Hindlimb muscle (tissue), 1 donor: ENCODE results near the gene ATL2. TPM values are rescaled to one million over a fixed set of nuclear protein-coding genes. Genes with fewer than 3 reads are reported as not detected.
"Not testable (repeated sequence)": the region's sequence is repeated elsewhere in the genome, so short reads cannot be mapped to it uniquely, and the experiment has no call there.

Experiments used
- DNase-seq: peaks from one replicate; pipeline ENCODE4 v3.0.0-alpha.2; 2013
- polyA plus RNA-seq: library from polyadenylated mRNA; unstranded; fragments of 120-200 nt; gene quantifications from one replicate; pipeline ENCODE4 v1.2.1, GENCODE V29; 2013; ENCODE audit not compliant: insufficient read length

Gene ATL2
- polyA plus RNA-seq, 1 donor = 32.8 TPM

DNA sequence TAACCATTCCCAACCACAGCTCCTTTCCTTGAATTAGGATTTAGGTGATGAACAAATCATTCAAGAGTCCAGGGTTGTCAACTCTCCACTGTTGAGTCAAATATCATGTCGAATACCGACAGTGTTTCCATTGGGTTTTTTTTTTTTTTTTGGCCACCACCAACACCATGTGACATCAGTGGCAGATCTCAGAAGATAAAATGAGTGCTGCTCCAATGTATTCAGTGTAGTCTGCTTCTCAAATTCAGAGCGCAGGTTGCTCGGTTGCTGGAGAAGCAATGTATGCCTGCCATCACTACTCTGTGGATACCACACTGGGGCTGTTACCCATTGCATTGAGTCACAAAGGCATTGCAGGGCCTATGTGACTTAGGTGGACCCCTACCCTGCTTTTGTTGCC is 10.8 kb upstream of the ATL2 start:
- DNase-seq = no peak

DNA sequence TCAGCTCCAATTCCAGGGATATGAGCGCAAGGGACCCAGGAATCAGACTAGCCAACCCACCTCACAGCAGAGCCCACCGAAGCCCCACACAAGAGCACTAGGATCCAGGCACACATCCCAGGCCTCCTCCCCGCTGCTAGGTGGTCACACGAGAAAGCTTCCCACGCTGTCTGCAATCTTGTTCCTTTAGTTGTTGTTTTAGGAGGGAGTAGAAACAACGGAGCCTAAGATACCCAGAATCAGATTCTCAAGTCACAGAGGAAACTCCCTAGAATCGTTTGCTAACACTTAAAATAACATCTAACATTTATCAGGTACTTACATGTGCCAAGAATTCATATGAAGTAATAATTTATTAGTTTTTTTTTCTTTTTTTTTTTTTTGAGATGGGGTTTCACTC is 9.7 kb upstream of the ATL2 start:
- no peak for DNase-seq

DNA sequence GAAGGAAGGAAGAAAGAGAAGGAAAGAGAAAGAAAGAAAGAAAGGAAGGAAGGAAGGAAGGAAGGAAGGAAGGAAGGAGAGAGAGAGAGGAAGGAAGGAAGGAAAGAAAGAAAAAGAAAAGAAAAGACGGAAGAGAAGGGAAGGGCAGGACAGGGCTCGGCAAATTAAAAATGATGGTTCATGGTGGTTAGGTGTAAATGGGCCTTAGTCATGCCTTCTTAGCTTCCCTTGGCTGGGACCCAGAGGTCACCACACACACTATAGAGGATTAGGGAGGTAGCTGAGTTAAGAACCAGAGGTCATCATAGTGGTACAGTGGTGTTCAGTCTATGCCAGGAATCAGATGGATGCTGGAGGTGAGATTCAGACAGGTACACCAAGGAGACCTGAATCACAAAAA is 9.3 kb upstream of the ATL2 start:
- no peak for DNase-seq

DNA sequence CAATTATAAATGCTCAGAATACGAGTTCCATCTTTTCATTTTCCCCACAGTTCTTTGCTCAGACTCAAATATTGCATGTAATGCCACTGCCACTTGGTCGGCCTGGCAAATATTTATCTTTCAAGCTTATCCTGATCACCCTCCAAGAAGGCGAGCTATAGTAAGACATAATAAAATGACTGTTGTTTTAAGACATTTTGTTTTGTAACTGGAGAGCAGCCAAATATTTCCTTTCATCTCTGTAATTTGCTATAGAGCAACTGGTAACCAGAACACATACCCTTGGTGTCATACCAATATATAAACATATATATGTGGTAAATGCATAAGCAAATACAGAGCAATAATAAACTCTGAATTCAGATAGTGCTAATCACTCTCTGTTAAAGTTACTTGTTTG is 7.3 kb upstream of the ATL2 start:
- no peak for DNase-seq

DNA sequence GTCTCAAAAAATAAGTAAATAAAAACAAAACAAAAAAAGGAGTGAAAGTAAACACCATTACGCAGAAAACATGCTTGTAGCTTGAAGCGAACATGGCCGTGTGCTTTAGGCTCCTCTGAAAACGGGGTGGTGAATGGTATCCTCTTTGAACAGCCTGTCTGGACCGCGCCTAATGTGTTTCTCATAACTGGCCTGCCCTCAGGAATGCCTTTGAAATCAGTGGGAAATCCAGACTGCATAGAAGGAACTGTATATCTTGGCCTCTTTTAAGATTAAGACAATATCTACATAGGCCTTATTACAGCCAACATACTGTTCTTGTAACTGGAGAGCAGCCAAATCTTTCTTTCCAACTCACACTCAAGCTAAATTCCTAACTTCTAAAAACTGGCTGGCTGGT is 6.7 kb upstream of the ATL2 start:
- not testable (repeated sequence) for DNase-seq

DNA sequence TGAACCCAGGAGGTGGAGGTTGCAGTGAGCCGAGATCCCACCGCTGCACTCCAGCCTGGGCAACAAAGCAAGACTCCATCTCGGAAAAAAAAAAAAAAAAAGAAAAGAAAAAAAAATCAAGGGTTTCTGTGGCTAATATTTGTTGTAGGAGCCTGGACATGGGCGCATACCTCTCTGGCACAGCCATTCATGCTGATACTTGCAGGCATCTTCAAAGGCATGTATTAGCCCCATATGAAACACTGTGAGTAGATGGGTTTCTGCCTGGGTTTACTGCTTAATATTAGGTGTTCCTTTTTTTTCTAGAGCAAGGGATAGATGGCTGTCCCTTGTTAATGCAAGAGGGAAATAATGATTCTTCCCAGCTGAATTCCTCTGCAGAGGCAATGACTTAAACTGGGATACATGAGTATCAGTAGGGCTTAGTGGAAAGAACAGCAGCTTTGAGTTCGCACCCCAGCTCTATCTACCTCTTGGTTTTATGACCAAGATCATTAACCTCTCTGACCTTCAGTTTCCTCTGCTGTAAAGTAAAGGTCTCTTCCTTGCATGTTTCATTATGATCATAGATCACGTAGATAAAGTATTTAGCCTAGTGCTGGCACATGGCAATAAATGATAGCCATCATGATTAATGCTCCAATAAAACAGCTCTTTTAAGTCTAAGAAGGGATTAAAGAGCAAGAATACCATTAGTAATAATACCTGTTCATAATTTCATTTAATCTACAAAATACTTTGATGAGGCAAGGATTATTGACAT is 4.5 kb upstream of the ATL2 start:
- DNase-seq = no peak

DNA sequence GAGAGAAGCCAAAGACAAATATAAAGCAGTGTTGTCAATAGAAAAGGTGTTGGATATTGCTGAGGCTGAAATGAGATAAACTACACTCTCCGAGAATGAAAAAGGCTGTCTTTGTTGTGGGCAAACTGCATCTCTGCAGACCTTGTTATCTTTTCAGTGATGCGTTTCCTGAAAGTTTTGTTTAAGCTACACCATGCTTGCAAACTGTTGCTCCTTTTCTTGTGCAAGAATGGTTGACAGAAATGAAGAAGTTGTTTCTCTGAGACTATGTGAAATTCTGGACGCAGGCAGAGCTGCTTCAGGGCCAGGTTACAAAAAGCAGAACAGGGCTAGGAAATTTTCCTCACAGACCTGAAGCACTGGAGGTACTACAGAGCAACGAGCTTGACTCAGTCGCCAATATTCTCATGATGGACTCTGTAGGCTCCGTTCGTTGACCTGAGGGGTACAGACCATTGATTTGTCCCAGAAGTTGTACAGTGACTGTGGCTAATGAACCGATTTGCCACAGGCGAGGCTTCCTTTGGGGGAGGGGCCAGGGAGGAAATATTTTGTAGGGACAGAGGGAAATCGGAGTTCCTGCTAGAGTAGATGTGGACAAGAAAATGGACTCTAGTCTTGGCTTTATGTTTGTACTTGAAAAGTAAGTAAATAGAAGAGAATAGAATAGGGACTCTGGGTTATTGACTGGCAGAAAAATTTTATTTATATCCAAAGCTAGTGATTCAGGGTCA is 3.5 kb upstream of the ATL2 start:
- DNase-seq = no peak

DNA sequence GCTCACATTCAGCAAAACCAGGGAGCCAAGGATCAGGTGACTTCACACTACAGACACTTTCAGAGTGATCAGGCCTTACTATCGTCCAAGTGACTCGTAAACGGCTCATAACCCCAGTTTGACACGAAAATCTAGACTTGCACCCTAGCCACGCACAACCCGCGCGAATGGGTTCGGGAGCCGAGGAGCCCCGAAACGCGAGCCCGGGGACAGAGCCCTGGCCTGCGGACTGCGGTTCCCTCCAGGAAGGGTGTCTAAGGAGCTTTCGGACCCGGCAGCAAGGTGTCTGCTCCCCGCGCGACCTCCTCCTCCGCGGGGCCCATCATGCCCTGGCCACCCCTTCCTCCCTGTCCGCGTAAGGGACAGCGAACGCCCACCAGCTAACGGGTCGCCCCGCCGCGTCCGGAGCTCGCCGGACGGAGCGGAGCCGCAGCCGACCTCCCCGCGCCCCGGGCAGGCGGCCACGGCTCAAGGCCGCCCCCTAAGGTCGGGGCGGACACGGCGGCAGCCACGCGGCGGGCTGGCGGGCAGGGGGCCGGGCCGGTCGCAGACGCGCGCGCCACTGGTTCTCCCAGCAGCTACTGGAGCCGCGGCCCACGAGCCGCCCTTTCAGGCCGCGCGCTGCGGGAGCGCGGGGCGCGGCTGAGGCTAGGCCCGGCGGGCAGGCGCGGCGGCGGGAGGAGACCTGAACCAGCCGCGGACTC is 575 bp downstream of the ATL2 start:
- peak; percentile 83 for DNase-seq

DNA sequence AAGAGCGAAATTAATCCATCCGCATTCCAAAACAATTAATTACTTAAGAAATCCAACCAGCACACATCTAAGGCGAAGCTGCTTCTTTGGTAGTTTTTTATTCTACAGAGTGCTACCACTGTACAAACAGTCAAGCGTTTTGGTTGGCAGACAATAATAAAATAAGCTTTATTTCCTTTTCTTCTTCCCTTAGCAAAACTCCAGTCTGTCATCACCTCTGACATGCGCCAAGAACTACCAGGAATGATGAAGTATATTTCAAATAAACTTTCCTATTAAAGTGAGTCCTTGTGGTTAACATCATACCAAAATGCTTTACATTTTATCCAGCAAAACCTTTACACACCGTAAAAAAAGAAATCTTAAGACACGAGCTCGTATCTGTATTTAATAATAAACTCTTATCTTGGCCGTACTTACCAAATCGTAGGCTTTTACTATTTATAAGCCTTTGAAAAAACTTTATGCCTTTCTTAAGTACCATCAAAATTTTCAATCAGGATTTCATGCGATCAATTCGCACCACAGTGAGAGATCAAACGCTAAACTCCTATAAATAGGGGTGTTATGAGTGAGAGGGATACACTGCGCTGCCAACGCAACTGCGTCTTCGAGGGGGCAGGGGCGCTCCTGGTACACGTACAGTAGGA is 1.3 kb downstream of the ATL2 start:
- DNase-seq = peak; percentile 39

DNA sequence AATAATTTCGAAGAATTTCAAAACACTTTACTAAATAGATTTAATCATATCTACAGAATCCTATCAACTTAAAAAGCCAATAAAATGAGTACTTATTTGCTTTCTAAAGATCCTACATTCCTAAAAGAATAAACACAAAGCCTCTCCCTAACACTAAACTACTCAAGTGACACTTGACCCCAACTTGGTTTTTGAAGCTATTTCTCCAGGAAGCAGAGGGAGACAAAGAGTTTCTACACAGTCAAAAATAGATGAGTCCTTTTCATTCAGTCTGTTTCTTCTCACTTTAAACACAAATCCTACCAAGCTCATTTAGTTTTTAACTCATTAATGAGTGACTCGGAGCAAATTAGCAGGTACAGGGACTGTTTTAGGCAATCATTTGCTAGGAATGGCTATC is 2.1 kb downstream of the ATL2 start:
- no peak for DNase-seq

DNA sequence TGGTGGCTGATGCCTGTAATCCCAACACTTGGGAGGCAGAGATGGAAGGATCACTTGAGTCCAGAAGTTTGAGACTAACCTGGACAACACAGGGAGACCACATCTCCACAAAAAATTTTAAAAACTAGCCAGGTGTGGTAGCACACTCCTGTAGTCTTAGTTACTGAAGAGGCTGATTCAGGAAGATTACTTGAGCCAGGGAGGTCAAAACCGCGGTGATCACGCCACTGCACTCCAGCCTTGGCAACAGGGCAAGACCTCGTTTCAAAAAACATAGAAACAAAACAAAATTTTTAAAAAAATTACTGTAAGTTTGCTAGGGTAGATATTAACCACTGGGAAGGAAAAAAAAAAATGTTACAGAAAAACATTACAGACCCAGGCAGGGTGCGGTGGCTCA is 5.8 kb downstream of the ATL2 start:
- DNase-seq = no peak

DNA sequence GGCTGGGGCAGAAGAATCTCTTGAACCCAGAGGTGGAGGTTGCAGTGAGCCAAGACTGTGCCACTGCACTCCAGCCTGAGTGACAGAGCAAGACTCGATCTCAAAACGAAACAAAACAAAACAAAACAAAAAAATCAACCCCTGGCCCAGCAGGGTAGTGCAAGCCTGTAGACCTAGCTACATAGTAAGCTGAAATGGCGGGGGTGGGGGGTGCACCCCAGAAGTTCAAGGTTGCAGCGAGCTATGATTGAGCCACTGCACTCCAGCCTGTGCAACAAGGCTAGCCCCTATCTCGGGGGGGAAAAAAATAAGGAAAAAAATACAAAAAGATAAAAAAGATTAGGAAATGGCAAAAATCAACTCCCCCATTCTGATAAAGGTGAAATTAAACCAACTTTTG is 6.4 kb downstream of the ATL2 start:
- DNase-seq = no peak

DNA sequence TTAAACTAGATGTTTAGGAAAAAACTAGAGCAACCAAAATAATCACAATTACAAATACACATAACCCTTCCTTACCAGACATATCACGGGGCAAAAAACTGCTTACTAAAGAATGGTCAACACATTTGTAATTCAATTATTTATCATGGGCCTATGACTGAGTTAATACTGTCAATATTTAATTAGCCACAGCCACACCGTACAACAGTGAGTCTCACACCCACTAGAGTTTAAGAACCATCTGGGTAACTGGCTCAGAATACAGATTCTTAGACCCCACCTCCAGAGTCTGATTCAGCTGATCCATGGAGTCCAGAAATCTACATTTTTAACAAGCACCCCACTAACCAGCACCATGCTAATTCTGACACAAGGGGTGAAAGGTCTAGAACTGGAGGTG is 14.8 kb downstream of the ATL2 start:
- no peak for DNase-seq

DNA sequence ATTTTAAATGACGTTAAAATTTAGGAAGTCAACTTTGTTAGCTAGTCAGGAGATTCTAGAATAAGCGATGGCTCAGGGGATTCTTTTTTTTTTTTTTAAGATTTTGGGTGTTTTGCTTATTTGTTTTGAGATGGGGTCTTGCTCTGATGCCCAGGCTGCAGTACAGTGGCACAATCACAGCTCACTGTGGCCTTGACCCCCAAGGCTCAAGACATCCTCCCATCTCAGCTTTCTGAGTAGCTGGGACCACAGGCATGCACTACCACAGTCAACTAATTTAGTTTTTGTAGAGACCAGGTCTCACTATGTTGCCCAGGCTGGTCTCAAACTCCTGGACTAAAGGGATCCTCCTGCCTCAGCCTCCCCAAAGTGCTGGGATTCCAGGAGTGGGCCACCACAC is 16.9 kb downstream of the ATL2 start:
- no peak for DNase-seq

DNA sequence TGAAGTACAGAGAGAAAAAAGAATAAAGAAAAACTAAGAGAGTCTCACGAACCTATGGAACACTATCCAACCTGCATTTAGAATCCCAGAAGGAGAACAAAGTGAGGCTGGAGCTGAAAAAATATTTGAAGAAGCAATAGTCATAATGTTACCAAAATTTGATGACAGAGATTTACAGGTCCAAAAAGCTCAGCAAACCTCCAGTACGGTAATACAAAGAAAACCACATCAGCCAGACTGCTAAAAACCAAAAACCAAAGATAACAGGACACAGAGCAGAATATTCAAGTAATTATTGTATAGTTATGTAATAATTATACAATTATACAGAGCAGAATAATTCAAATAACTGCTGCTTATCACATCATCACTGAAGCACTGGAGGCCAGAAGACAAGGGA is 23.7 kb downstream of the ATL2 start:
- no peak for DNase-seq

DNA sequence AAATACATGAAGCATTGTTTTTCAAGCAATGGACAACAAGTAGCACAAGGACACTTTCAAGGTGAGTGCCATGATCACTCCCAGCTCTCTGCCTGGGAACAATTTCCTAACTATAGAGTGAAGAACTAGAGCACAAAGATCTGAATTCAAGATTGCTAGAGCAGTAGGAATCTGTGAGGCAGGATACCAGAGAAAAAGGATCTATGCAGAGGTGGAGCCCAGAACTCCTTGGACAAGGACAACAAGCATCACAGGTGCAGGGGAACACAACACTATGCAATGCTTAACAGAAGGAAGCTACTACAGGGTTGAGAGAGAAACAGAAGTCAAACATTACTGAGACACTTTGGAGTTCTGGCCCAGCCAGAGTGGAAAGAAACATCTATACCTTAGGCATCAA is 24.7 kb downstream of the ATL2 start:
- DNase-seq = no peak

DNA sequence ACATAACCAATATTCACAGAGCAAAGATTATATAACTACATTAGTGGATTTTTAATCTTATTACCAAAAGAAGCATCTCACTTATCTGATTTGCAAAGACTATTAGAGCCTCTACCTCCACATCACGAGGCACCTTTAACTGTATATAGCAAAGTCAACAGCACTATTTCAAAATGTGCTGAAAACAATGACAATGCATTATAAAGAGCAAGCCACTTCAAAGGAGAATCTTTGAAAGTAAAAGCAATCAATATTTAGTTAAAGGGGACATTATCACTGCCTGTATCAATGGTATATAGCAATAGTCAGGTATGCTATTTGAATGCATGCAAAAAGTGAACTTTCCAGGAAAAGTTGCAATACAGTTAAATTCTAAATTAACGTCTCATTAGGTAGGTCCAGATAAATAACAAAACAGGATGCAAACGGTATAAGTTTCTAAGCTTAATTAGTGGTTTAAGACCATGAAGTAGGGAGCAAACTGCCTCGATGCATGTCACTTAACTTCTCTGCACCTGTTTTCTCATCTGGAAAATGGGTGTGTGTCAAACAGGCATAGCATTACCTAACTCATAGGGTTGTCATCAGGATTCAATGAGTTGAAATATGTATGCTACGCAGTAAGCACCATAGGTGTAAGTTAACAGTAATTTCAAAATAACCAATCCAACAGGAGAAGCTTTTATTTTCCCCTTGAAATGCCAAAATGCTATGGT is 31.6 kb downstream of the ATL2 start:
- no peak for DNase-seq

DNA sequence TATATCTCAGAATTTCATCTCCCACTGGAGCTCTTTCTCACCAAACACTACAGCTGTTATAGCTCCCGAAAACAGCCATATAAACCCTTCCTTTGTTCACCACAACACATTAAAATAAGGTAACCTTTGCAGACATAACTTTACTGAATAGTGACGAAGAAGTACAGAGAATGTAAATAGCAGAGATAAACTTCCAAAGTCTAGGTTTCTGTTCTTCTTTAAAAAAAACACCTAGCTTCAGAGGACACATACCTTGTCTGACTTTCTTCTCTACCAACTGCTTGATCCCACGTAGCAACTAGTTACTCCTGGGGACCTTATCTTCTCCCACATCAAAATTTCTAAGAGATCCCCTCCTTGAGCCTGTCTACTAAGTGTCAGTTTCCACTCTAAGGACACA is 32.3 kb downstream of the ATL2 start:
- no peak for DNase-seq

DNA sequence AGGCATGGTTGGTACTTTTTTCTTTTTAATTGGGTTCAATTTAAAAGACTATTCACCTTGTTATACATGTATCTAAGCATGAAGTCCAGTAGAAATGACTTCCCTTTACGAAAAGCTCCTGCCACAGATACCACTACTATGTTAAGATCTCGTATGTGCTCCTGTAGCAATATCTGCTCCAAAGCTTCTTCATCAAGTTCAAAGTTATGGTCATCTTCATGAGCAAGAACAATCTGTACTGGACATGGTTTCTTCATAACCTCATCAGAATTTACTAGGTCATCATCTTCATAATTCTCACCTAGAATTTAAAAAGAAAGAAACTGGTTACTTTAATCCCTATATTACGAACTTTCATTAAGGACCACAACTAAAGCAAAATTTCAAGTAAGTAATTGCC is 33.9 kb downstream of the ATL2 start:
- no peak for DNase-seq

DNA sequence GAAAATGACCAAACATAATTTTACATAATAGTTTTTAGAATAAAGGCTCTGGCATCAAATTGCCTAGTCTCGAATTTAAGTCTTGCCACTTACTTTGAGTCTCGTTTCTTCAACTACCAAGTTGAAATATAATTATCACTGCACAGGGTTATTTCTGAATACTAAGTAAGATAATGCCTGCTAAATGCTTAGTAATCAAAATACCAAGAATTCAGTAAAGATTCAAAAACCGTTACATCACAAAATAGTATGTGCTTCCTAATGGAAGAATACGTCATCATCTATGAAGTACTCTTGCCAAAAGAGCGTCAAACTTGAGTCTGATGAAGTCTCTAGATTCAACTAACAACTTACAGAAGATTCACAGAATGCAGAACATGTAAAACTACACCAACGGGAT is 40.5 kb downstream of the ATL2 start:
- no peak for DNase-seq

DNA sequence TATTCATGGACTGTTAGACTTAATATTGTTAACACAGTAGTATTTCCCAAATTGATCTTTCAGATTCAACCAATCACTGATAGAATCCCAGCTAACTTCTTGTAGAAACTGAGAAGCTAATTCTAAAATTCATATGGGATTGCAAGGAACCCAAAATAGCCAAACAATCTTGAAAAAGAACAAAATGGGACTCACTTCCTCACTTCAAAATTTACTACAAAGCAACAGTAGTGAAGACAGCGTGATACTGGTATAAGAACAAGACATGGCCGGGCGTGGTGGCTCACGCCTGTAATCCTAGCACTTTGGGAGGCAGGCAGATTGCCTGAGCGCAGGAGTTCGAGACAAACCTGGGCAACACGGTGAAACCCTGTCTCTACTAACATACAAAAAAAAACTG is 46.3 kb downstream of the ATL2 start:
- DNase-seq = no peak

DNA sequence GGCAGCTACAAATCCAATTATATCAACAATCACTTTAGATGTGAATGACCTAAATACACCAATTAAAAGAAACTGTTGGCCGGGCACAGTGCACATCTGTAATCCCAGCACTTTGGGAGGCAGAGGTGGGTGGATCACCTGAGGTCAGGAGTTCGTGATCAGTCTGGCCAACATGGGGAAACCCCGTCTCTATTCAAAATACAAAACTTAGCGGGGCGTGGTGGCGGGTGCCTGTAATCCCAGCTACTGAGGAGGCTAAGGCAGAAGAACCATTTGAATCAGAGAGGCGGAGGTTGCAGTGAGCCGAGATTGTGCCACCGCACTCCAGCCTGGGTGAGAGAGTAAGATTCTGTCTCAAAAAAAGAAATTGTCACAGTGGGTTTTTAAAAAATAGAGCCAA is 49.5 kb downstream of the ATL2 start:
- DNase-seq = no peak

DNA sequence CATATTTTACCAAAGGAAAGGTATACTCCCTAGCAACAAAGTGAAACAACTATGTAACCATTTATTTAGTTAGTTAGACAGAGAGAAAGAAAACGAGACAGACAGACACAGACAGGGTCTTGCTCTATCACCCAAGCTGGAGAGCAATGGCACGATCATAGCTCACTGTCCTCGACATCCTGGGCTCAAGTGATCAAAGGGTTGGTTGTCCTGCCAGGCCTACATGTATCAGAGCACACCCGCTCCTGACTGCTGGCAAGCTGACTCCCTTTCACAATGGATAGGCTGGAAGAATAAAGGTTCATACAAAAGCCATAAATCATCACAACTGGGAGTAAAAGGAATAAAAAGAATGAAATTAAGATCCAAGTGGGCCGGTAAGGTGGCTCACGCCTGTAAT is 53.5 kb downstream of the ATL2 start:
- no peak for DNase-seq
